Retinal pigment epithelial cell (primary cell): Measurements from ENCODE around the gene MSH3.
A peak's percentile ranks its signal among the peaks of the same experiment; 100 is the strongest.

ENCODE experiments used
- DNase-seq: peaks from one replicate; pipeline ENCODE4 v3.0.0-alpha.2; 2010; ENCODE audit warnings: low read depth
- H3K4me3 ChIP-seq: 2 replicates; pipeline ENCODE4 v1.5.1; 2011; ENCODE audit warnings: mild to moderate bottlenecking, low read length, control low read depth, moderate library complexity
- CTCF ChIP-seq: conservative IDR thresholded peaks from 2 replicates; pipeline ENCODE4 v1.5.1; 2011; ENCODE audit warnings: low read depth, low read length, control low read depth, inconsistent platforms

MSH3 gene

GRCh38 chr5:80654391-80655230 is at the start of gene MSH3, which contains the start of gene DHFR:
MSH3 (plus strand) TSS chr5:80654652; CDS start chr5:80654728, 76 bp downstream.
DHFR (minus strand) TSS chr5:80654983; CDS start chr5:80654489, 494 bp downstream.
- no peak for TF ChIP-seq CTCF
- peak; percentile 77 for DNase-seq

GRCh38 chr5:80607343-80607742 is 47.1 kb upstream of the MSH3 start:
- DNase-seq = no peak
- TF ChIP-seq CTCF = no peak
- H3K4me3 ChIP-seq = no peak overlapping the region

More at GRCh38 chr5:80654391-80655230, at the start of gene MSH3, which contains the start of gene DHFR:
- peak within 1 kb of the TSS; percentile 69 for H3K4me3 ChIP-seq

GRCh38 chr5:80607832-80608231 is 46.6 kb upstream of the MSH3 start:
- no peak overlapping the region for H3K4me3 ChIP-seq
- no peak for DNase-seq
- no peak for TF ChIP-seq CTCF

- no peak for DNase-seq
- no peak for TF ChIP-seq CTCF
- H3K4me3 ChIP-seq = no peak overlapping the region
Measured at GRCh38 chr5:80608731-80609130, 45.7 kb upstream of the MSH3 start.

GRCh38 chr5:80609692-80610091 is 44.8 kb upstream of the MSH3 start:
- H3K4me3 ChIP-seq = no peak overlapping the region
- no peak for DNase-seq
- no peak for TF ChIP-seq CTCF

- no peak for DNase-seq
- TF ChIP-seq CTCF = no peak
- H3K4me3 ChIP-seq = no peak overlapping the region
Measured at GRCh38 chr5:80615266-80615914, 39.1 kb upstream of the MSH3 start.
